ENCODE measurements around the gene ZNF425. TPM values are rescaled to one million over a fixed set of nuclear protein-coding genes. Genes with fewer than 3 reads are reported as not detected.
"Not testable (repeated sequence)": the region's sequence is repeated elsewhere in the genome, so short reads cannot be mapped to it uniquely, and the experiment has no call there.

Gene ZNF425
- total RNA-seq, 1 experiment from 2014 or later: 0.41 TPM

DNA sequence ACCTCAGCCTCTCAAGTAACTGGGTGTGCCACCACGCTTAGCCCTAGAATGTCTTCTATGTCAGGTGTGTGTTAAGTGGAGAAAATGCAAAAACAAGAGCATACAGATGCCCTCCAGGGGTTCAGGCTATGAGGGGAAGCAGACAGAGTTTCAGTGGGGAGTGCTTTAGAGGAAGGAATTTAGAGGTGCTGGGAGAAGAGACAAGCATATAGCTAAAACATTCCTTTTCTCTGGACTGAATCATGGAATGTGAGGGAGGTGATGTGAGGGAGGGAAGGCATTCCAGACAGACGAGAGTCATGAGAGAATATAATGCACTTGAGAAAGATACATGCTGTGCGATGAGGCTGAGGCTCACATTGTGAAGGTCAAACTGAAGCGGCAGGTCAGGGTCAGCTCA is 29.0 kb downstream of the ZNF425 start:
- Histone ChIP-seq H3K79me2 (ENCODE audit: low read length) (no peaks in the 10 kb centered on the region), H2AFZ (ENCODE audit: low read length) (no peak overlapping the region), H3K4me3 (ENCODE audit: low read length) (no peak overlapping the region), H3K4me2 (ENCODE audit: low read depth, low read length, poor library complexity, severe bottlenecking) (no peak overlapping the region), H3K4me1 (ENCODE audit: low read length) (peaks cover 4% of the 10 kb centered on the region), H3K27ac (ENCODE audit: low read length) (no peak overlapping the region), H4K20me1 (ENCODE audit: insufficient read depth, low read depth, low read length) (no peaks in the 10 kb centered on the region), H3K9me3 (ENCODE audit: low read length) (no peaks in the 10 kb centered on the region), H3K9me2 (replicated peaks; ENCODE audit: insufficient read depth, low read length) (no peaks in the 10 kb centered on the region), H3K36me3 (ENCODE audit: insufficient read depth, low read length) (no peaks in the 10 kb centered on the region), H3K27me3 (ENCODE audit: low read length) (no peaks in the 10 kb centered on the region), H3K9ac (ENCODE audit: low read length) (no peak overlapping the region)
- no peak for DNase-seq

DNA sequence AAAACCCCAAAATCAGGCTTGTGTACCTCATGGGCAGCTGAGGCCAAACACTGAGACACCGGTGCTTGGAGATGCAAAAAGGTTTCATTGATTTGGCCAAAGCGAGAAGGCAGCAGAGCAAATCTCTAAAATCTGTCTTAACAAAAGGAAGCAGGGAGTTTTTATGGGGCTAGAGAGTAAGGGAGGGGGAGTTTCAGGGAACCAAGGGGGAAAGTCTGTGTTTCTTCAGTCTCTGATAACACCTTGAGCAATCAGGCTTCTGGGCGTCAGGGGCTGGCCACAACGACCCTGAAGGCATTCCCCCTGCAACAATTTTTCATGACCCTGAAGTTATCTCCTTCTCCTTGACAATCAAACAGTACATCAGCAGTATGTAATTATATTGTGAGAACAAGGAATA is 32.9 kb downstream of the ZNF425 start:
- no peak overlapping the region for H3K9ac ChIP-seq (ENCODE audit: low read length)
- H4K20me1 ChIP-seq (ENCODE audit: insufficient read depth, low read depth, low read length): no peaks in the 10 kb centered on the region
- H3K36me3 ChIP-seq (ENCODE audit: insufficient read depth, low read length): peaks cover 4% of the 10 kb centered on the region
- no peak overlapping the region for H3K4me3 ChIP-seq (ENCODE audit: low read length)
- H3K27ac ChIP-seq (ENCODE audit: low read length): no peak overlapping the region
- H3K9me3 ChIP-seq (ENCODE audit: low read length): no peaks in the 10 kb centered on the region
- no peak for DNase-seq
- no peaks in the 10 kb centered on the region for H3K9me2 ChIP-seq (replicated peaks; ENCODE audit: insufficient read depth, low read length)
- no peak overlapping the region for H2AFZ ChIP-seq (ENCODE audit: low read length)
- no peak overlapping the region for H3K4me2 ChIP-seq (ENCODE audit: low read depth, low read length, poor library complexity, severe bottlenecking)
- H3K4me1 ChIP-seq (ENCODE audit: low read length): peaks cover 22% of the 10 kb centered on the region
- H3K27me3 ChIP-seq (ENCODE audit: low read length): no peaks in the 10 kb centered on the region
- peaks cover 22% of the 10 kb centered on the region for H3K79me2 ChIP-seq (ENCODE audit: low read length)

DNA sequence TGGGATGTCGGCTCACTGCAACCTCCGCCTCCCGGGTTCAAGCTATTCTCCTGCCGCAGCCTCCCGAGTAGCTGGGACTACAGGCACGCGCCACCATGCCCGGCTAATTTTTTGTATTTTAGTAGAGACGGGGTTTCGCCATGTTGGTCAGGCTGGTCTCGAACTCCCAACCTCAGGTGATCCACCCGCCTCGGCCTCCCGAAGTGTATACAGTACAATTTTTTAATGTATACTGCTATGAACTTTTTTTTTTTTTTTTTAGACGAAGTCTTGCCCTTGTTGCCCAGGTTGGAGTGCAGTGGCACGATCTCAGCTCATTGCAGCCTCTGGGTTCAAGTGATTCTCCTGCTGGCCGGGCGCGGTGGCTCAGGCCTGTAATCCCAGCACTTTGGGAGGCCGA is 33.9 kb downstream of the ZNF425 start:
- not testable (repeated sequence) for H2AFZ ChIP-seq (ENCODE audit: low read length); H3K4me2 ChIP-seq (ENCODE audit: low read depth, low read length, poor library complexity, severe bottlenecking); H3K9me2 ChIP-seq (replicated peaks; ENCODE audit: insufficient read depth, low read length); H3K27ac ChIP-seq (ENCODE audit: low read length); H3K4me3 ChIP-seq (ENCODE audit: low read length); H3K9me3 ChIP-seq (ENCODE audit: low read length); H3K9ac ChIP-seq (ENCODE audit: low read length); H4K20me1 ChIP-seq (ENCODE audit: insufficient read depth, low read depth, low read length); H3K27me3 ChIP-seq (ENCODE audit: low read length); DNase-seq
- Histone ChIP-seq H3K4me1 (ENCODE audit: low read length) (peaks cover 23% of the 10 kb centered on the region), H3K79me2 (ENCODE audit: low read length) (peaks cover 32% of the 10 kb centered on the region), H3K36me3 (ENCODE audit: insufficient read depth, low read length) (peaks cover 12% of the 10 kb centered on the region)

DNA sequence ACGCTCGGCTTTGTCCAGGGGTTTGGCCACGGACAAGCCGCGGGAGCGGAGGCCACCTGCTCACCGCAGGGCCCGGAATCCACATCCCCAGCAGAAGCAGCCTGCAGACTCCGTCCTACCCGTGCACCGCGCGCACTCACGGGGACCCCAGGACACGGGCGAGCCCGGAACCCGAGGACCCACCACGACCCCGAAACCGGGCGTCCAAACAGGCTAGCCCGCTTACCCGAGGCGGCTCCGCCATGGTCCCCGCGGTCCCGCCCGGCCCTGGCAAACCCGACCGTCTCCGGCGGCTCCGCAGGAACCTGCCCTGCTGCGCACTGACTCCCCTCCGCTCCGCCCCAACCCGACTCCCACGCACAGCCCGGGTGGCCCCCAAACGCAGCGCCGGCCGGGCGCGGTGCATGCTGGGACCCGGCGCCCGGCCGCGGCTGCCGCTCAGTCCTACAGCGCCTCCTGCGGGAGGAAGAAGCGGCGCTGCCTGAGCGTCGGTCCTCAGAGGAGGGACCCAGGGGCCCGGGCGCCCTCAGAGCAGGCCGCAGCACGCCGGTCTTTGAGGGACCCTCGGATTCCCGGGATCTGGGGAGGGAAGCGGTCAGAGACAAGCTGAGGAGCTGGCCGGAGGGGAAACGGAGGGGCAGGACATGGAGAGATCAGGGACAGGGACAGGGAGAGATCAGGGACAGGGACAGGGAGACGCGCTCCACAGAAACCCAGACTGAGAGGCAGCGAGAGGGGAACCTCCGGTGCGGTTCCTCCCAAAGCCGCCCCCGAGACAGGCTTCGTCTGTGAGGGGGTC is 35.5 kb downstream of the ZNF425 start, which contains the start of gene ZNF786:
Gene ZNF786 (minus strand): TSS at position 322 of the 799 bp plus-strand sequence. CDS start 78 bp downstream, at position 244.
- H4K20me1 ChIP-seq (ENCODE audit: insufficient read depth, low read depth, low read length): no peaks in the 10 kb centered on the region
- H2AFZ ChIP-seq (ENCODE audit: low read length): peak within 1 kb of the TSS; percentile 99
- H3K9me3 ChIP-seq (ENCODE audit: low read length): peaks cover 6% of the 10 kb centered on the region; the same call in 1 of the 2 replicates
- no peaks in the 10 kb centered on the region for H3K27me3 ChIP-seq (ENCODE audit: low read length)
- peak within 1 kb of the TSS; percentile 74 for H3K27ac ChIP-seq (ENCODE audit: low read length)
- peak within 1 kb of the TSS; percentile 87 for H3K9ac ChIP-seq (ENCODE audit: low read length)
- H3K36me3 ChIP-seq (ENCODE audit: insufficient read depth, low read length): peaks cover 18% of the 10 kb centered on the region
- H3K4me1 ChIP-seq (ENCODE audit: low read length): peaks cover 19% of the 10 kb centered on the region
- H3K4me3 ChIP-seq (ENCODE audit: low read length): peak within 1 kb of the TSS; percentile 82
- H3K4me2 ChIP-seq (ENCODE audit: low read depth, low read length, poor library complexity, severe bottlenecking): peak within 1 kb of the TSS; percentile 71
- peaks cover 46% of the 10 kb centered on the region for H3K79me2 ChIP-seq (ENCODE audit: low read length)
- DNase-seq: peak; percentile 97
- no peaks in the 10 kb centered on the region for H3K9me2 ChIP-seq (replicated peaks; ENCODE audit: insufficient read depth, low read length)

DNA sequence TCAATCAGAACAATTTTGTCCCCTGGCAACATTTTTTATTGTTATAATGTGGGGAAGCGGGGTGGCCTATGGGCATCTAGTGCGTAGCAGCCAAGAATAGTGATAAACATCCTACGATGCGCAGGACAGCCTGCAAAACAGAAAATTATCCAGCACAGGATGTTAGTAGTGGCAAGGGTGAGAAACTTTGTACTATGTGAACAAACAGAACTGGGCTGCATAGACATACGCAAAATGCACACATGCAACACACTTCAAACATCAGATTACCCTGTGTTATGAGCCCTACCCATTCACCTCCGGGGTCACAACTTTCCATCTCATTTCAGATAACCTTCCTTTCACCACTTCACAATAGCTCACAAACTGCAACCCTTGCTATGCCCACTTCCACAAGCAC is 38.7 kb downstream of the ZNF425 start:
- Histone ChIP-seq H3K9me3 (ENCODE audit: low read length) (peaks cover 6% of the 10 kb centered on the region; the same call in 1 of the 2 replicates), H3K27ac (ENCODE audit: low read length) (no peak overlapping the region), H3K79me2 (ENCODE audit: low read length) (peaks cover 67% of the 10 kb centered on the region), H2AFZ (ENCODE audit: low read length) (no peak overlapping the region), H3K27me3 (ENCODE audit: low read length) (no peaks in the 10 kb centered on the region), H3K4me1 (ENCODE audit: low read length) (peaks cover 19% of the 10 kb centered on the region), H4K20me1 (ENCODE audit: insufficient read depth, low read depth, low read length) (no peaks in the 10 kb centered on the region), H3K4me2 (ENCODE audit: low read depth, low read length, poor library complexity, severe bottlenecking) (no peak overlapping the region), H3K9ac (ENCODE audit: low read length) (no peak overlapping the region), H3K36me3 (ENCODE audit: insufficient read depth, low read length) (peaks cover 28% of the 10 kb centered on the region), H3K4me3 (ENCODE audit: low read length) (no peak overlapping the region), H3K9me2 (replicated peaks; ENCODE audit: insufficient read depth, low read length) (no peaks in the 10 kb centered on the region)
- no peak for DNase-seq

DNA sequence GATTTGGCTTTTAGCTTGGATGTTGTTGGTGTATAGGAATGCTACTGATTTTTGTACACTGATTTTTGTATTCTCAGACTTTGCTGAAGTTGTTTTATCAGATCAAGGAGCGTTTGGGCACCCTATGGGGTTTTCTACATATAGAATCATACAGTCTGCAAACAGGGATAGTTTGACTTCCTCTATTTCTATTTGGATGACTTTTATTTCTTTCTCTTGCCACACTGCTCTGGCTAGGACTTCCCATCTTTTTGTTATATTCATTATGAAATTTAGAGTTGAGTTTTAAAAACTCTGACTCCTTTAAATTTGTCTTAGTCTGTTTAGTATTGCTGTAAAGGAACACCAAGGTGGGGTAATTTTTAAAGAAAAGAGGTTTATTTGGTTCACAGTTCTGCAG is 40.3 kb downstream of the ZNF425 start:
- Histone ChIP-seq H3K27me3 (ENCODE audit: low read length) (no peaks in the 10 kb centered on the region), H3K4me2 (ENCODE audit: low read depth, low read length, poor library complexity, severe bottlenecking) (no peak overlapping the region), H3K4me3 (ENCODE audit: low read length) (no peak overlapping the region), H3K4me1 (ENCODE audit: low read length) (peaks cover 13% of the 10 kb centered on the region), H3K9me2 (replicated peaks; ENCODE audit: insufficient read depth, low read length) (no peaks in the 10 kb centered on the region), H3K79me2 (ENCODE audit: low read length) (peaks cover 77% of the 10 kb centered on the region), H2AFZ (ENCODE audit: low read length) (no peak overlapping the region), H3K9ac (ENCODE audit: low read length) (no peak overlapping the region), H3K9me3 (ENCODE audit: low read length) (peaks cover 6% of the 10 kb centered on the region; the same call in 1 of the 2 replicates), H4K20me1 (ENCODE audit: insufficient read depth, low read depth, low read length) (no peaks in the 10 kb centered on the region), H3K27ac (ENCODE audit: low read length) (no peak overlapping the region), H3K36me3 (ENCODE audit: insufficient read depth, low read length) (peaks cover 28% of the 10 kb centered on the region)
- DNase-seq: no peak

DNA sequence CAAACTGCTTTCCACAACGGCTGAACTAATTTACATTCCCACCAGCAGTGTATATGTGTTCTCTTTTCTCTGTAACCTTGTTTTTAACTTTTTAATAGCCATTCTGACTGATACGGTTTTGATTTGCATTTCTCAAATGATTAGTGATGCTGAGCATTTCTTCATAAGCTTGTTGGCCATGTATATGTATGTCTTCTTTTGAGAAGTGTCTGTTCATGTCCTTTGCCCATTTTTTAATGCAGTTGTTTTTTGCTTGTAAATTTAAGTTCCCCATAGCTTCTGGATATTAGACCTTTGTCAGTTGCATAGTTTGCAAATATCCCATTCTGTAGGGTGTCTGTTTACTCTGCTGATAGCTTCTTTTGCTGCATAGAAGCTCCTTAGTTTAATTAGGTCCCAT is 41.7 kb downstream of the ZNF425 start:
- Histone ChIP-seq H3K27me3 (ENCODE audit: low read length) (no peaks in the 10 kb centered on the region), H3K9ac (ENCODE audit: low read length) (no peak overlapping the region), H3K9me2 (replicated peaks; ENCODE audit: insufficient read depth, low read length) (no peaks in the 10 kb centered on the region), H3K27ac (ENCODE audit: low read length) (no peak overlapping the region), H3K4me3 (ENCODE audit: low read length) (no peak overlapping the region), H2AFZ (ENCODE audit: low read length) (no peak overlapping the region), H4K20me1 (ENCODE audit: insufficient read depth, low read depth, low read length) (no peaks in the 10 kb centered on the region), H3K36me3 (ENCODE audit: insufficient read depth, low read length) (peaks cover 28% of the 10 kb centered on the region), H3K9me3 (ENCODE audit: low read length) (peaks cover 6% of the 10 kb centered on the region; the same call in 1 of the 2 replicates), H3K4me1 (ENCODE audit: low read length) (peaks cover 8% of the 10 kb centered on the region), H3K4me2 (ENCODE audit: low read depth, low read length, poor library complexity, severe bottlenecking) (no peak overlapping the region), H3K79me2 (ENCODE audit: low read length) (peaks cover 75% of the 10 kb centered on the region)
- no peak for DNase-seq

DNA sequence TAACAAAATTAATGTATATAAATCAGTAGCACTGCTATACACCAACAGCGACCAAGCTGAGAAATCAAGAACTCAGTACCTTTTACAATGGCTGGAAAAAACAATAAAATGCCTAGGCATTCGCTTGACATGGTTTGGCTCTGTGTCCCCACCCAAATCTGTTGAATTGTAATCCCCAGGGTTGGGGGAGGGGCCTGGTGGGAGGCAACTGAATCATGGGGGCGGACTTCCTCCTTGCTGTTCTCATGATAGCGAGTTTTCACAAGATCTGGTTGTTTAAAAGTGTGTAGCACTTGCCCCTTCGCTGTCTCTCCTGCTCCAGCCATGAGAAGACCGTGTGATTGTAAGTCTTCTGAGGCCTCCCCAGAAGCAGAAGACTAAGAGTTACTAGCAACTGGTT is 44.2 kb downstream of the ZNF425 start:
- Histone ChIP-seq H3K79me2 (ENCODE audit: low read length) (peaks cover 52% of the 10 kb centered on the region), H3K36me3 (ENCODE audit: insufficient read depth, low read length) (peaks cover 13% of the 10 kb centered on the region), H3K9me2 (replicated peaks; ENCODE audit: insufficient read depth, low read length) (no peaks in the 10 kb centered on the region), H3K4me1 (ENCODE audit: low read length) (no peaks in the 10 kb centered on the region), H3K9ac (ENCODE audit: low read length) (no peak overlapping the region), H3K27ac (ENCODE audit: low read length) (no peak overlapping the region), H3K4me3 (ENCODE audit: low read length) (no peak overlapping the region), H3K4me2 (ENCODE audit: low read depth, low read length, poor library complexity, severe bottlenecking) (no peak overlapping the region), H3K27me3 (ENCODE audit: low read length) (no peaks in the 10 kb centered on the region), H2AFZ (ENCODE audit: low read length) (no peak overlapping the region), H3K9me3 (ENCODE audit: low read length) (peaks cover 3% of the 10 kb centered on the region; the same call in 1 of the 2 replicates), H4K20me1 (ENCODE audit: insufficient read depth, low read depth, low read length) (no peaks in the 10 kb centered on the region)
- no peak for DNase-seq

Measured in Karpas-422 (cell line).